Measurements from ENCODE around the gene CREB3L1.
A peak's percentile ranks its signal among the peaks of the same experiment; 100 is the strongest.

DNA sequence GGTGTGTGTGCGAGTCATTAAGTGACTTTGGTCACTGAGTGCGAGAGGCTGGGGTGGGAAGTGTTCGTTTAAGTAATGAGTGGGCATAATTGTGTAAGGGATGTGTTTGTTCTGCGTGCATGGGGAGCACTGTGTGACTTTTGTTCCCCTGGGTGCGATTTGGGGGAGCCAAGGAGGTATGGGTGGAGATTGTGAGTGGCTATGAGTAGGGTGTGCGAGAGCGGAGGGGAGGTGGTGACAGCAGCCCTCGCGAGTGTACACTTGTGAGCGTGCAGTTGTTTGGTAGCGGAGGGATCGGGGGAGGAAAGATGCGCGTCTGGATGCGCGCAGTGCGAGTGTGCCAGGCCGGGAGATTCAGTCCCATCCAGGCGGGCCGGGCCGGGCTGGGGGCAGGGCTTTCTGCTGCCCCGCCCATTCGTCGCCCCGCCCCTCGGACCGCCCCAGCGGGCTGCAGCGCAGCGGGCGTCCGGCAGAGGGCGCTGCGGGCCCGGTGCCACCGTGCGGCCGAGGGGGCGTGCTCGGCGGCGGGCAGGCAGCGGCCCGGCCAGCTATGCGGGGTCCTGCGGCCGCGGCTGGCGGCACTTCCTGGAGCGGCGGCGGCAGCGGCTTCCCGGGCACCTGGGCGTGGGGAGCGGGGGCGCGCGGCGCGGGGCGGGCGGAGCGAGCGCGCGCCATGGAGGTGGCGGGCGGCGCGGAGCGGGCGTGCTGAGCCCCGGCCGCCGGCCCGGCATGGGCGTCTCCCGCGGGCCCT is 69.6 kb downstream of the CREB3L1 start, which contains the start of gene DGKZ:
- TF ChIP-seq, protein P1, sequence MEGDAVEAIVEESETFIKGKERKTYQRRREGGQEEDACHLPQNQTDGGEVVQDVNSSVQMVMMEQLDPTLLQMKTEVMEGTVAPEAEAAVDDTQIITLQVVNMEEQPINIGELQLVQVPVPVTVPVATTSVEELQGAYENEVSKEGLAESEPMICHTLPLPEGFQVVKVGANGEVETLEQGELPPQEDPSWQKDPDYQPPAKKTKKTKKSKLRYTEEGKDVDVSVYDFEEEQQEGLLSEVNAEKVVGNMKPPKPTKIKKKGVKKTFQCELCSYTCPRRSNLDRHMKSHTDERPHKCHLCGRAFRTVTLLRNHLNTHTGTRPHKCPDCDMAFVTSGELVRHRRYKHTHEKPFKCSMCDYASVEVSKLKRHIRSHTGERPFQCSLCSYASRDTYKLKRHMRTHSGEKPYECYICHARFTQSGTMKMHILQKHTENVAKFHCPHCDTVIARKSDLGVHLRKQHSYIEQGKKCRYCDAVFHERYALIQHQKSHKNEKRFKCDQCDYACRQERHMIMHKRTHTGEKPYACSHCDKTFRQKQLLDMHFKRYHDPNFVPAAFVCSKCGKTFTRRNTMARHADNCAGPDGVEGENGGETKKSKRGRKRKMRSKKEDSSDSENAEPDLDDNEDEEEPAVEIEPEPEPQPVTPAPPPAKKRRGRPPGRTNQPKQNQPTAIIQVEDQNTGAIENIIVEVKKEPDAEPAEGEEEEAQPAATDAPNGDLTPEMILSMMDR (IDR thresholded peaks at IDR 0.05) = peak; percentile 99
- TF ChIP-seq ZFX (IDR thresholded peaks at IDR 0.05; ENCODE audit: borderline replicate concordance) = no peak

All from 22Rv1 (cell line).